Astrocyte of the spinal cord (primary cell): Measurements from ENCODE around the gene VPS39.

ENCODE experiments used
- DNase-seq: peaks from one replicate; pipeline ENCODE4 v3.0.0; 2011; ENCODE audit warnings: low read depth, low spot score
- H3K4me3 ChIP-seq: 2 replicates; pipeline ENCODE4 v1.5.1; 2011; ENCODE audit warnings: low read depth, mild to moderate bottlenecking, low read length, moderate library complexity
- in situ Hi-C: cut with HindIII; loops from 2 replicates; pipeline ENCODE4 v1.10.0; 2017; ENCODE audit warnings: low sequenced_read_pairs
- TF ChIP-seq, protein P1 (sequence below): IDR thresholded peaks from 2 replicates; pipeline ENCODE4 v1.5.1; 2012; ENCODE audit warnings: low read depth, mild to moderate bottlenecking, low read length, inconsistent platforms

Gene VPS39

DNA sequence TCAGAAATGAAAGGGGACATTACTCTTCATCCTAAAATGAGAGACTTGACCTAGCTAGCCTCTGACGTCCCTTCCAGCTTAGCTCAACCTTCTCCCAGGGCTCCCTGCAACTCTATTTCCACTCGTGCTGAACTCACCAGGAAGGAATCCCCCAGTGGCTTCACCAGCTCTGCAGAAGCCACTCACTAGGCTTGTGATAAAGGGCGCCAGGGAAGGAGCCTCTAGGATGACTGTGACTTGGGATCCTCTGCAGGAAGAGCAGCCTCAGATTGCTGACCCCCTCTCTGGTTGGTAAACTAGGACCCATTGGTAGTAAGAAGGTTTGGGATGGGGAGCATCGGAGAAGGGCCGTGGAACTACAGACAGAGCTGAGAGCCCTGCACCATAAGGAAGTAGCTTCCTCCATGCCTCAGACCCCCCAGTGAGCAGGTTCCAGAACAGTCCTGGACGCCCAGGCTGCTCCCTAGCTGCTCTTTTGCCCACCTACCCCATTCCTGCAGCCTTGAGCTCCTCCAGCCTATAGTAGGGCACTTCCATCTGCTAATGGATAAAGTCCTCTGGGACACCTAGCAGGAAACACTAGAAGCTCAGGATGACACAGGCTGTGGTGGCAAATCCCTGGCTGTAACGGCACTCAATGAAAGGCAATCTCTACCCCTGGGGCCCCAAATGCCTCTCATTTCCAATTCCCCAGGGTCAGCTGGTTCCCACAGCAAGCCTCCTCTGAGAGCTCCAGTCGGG is 77.7 kb downstream of the VPS39 start:
- TF ChIP-seq, protein P1, sequence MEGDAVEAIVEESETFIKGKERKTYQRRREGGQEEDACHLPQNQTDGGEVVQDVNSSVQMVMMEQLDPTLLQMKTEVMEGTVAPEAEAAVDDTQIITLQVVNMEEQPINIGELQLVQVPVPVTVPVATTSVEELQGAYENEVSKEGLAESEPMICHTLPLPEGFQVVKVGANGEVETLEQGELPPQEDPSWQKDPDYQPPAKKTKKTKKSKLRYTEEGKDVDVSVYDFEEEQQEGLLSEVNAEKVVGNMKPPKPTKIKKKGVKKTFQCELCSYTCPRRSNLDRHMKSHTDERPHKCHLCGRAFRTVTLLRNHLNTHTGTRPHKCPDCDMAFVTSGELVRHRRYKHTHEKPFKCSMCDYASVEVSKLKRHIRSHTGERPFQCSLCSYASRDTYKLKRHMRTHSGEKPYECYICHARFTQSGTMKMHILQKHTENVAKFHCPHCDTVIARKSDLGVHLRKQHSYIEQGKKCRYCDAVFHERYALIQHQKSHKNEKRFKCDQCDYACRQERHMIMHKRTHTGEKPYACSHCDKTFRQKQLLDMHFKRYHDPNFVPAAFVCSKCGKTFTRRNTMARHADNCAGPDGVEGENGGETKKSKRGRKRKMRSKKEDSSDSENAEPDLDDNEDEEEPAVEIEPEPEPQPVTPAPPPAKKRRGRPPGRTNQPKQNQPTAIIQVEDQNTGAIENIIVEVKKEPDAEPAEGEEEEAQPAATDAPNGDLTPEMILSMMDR, result no peak
- DNase-seq, result no peak
- in situ Hi-C loops, result no loop called here
- no peak overlapping the region for H3K4me3 ChIP-seq

DNA sequence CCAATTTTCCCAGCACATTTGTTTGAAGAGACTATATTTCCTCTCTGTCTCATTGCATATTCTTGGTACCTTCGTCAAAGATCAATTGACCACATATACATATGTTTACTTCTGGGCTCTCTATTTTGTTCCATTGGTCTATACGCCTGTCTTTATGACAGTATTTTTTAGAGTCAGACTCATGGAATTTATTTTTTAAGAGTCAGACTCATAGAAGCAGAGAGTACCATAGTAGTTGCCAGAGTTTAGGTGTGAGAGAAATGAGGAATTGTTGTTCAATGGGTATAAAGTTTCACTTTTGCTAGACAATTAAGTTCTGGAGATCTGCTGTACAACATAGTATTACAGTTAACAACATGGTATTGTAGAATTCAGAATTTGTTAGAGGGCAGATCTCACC is 78.7 kb downstream of the VPS39 start:
- no peak overlapping the region for H3K4me3 ChIP-seq
- no peak for DNase-seq
- in situ Hi-C loops, result no loop called here
- TF ChIP-seq, protein P1, result no peak

DNA sequence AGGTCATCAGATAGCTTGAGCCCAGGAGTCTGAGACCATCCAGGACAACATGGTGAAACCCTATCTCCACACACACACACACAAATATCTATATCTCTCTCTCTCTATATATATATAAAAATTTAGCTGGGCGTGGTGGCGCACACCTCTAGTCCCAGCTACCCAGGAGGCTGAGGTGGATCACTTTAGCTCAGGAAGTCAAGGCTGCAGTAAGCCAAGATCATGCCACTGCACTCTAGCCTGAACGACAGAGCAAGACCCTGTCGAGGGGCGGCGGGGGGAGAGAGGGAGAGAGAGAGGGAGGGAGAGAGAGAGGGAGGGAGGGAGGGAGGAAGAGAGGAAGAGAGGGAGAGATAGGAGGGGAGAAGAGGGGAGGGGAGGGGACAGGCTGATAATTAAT is 79.6 kb downstream of the VPS39 start:
- in situ Hi-C loops, result no loop called here
- DNase-seq, result no peak

DNA sequence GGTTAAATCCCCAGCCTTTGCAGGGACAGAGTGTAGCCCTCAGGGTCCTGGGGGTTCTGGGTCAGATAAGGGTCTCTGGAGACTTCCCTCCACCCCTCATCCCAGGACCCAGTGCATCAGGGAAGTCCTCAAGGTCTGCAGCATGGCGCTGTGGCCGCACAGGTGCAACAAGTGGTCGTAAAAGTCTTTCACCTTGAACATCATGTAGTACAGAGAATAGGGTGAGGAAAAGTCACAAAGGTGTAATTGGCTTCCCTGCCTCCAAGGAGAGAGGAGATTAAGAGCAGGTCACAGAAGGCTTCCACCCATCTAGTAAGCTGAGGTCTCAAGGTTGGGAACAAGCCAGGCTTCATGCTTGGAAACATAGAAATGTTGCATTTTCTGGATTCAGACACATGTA is 84.6 kb downstream of the VPS39 start:
- DNase-seq, result no peak
- in situ Hi-C loops, result no loop called here
- TF ChIP-seq, protein P1, result no peak
- H3K4me3 ChIP-seq, result no peak overlapping the region

More for the DNA sequence above, 79.6 kb downstream of the VPS39 start:
- no peak overlapping the region for H3K4me3 ChIP-seq
- TF ChIP-seq, protein P1, result no peak

DNA sequence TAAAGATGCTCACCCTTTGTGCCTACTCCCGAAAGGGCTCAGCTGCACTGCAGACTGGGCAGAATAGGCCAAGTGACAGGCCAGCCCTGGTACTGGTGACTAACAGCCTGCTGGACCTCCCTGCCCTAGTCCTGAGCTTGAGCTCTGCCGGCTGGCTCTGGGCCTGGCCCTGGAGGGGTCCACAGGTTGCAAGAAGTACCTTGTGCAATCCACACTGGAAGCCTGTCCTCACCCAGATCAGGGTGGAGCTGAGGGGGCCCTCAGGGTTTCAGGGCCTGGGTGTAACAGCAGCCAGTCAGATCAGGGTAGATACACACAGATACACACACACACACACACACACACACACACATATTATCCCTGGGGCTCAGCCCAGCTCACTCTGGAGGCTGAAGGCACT is 86.4 kb downstream of the VPS39 start:
- no peak for DNase-seq
- no peak overlapping the region for H3K4me3 ChIP-seq
- TF ChIP-seq, protein P1, result no peak
- in situ Hi-C loops, result no loop called here

DNA sequence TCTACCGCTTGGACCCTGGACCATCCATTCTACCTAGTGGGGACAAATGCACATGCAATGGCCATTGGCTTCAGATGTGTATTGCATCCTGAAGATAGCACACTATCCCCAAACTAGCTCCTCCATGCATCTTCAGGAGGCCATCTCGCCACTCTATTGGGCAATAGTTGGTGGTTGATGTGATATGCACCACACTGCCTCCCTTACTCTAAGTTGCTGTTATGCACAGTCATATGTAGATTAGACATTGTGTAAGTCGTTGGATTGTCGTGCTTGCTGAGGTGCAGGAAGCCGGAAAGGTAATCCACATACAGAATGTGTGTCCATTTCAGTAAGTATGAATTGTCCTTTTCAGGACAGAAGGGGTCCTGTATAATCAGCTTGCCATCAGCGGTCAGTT is 87.1 kb downstream of the VPS39 start:
- TF ChIP-seq, protein P1, result no peak
- no peak overlapping the region for H3K4me3 ChIP-seq
- in situ Hi-C loops, result no loop called here
- no peak for DNase-seq
